AG09309 (cell line): Measurements from ENCODE around the gene KMT5C.
A peak's percentile ranks its signal among the peaks of the same experiment; 100 is the strongest.

Experiments used
- DNase-seq: peaks from one replicate; pipeline ENCODE4 v3.0.0-alpha.2; 2010; ENCODE audit warnings: low read depth
- H3K4me3 ChIP-seq: 2 replicates; pipeline ENCODE4 v1.5.1; 2011; ENCODE audit warnings: mild to moderate bottlenecking, low read depth, low read length, moderate library complexity; ENCODE audit not compliant: control insufficient read depth
- TF ChIP-seq, protein P1 (sequence below): IDR thresholded peaks from 2 replicates; pipeline ENCODE4 v1.5.1; 2011; ENCODE audit warnings: mild to moderate bottlenecking, low read depth, low read length, inconsistent platforms; ENCODE audit not compliant: insufficient read depth, control insufficient read depth; ENCODE audit errors: missing control alignments

KMT5C gene

DNA sequence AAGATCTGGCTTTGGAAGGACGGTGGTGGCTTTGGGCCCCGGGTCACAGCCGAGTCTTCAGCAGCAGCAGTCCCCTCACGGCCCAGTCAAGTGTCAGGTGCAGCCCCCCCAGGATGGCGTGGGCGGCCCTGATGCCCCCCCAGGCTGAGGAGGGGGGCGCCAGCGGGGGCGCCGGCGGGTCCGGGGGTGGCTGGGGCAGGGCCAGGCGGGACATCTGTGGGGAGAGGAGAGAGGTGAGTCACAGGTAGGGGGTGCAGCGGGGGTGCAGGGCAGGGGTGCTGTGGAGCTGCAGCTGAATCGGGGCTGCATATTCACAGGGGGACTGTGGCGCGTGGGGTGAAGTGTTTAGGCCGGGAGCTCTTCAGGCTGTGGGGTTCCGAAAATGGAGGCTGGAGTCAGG, 26.3 kb downstream of the KMT5C start:
- TF ChIP-seq, protein P1, sequence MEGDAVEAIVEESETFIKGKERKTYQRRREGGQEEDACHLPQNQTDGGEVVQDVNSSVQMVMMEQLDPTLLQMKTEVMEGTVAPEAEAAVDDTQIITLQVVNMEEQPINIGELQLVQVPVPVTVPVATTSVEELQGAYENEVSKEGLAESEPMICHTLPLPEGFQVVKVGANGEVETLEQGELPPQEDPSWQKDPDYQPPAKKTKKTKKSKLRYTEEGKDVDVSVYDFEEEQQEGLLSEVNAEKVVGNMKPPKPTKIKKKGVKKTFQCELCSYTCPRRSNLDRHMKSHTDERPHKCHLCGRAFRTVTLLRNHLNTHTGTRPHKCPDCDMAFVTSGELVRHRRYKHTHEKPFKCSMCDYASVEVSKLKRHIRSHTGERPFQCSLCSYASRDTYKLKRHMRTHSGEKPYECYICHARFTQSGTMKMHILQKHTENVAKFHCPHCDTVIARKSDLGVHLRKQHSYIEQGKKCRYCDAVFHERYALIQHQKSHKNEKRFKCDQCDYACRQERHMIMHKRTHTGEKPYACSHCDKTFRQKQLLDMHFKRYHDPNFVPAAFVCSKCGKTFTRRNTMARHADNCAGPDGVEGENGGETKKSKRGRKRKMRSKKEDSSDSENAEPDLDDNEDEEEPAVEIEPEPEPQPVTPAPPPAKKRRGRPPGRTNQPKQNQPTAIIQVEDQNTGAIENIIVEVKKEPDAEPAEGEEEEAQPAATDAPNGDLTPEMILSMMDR: no peak
- no peak for DNase-seq
- no peak overlapping the region for H3K4me3 ChIP-seq

GRCh38 chr19:55366790-55367189, 27.1 kb downstream of the KMT5C start:
- no peak for DNase-seq
- TF ChIP-seq, protein P1: no peak
- no peak overlapping the region for H3K4me3 ChIP-seq

DNA sequence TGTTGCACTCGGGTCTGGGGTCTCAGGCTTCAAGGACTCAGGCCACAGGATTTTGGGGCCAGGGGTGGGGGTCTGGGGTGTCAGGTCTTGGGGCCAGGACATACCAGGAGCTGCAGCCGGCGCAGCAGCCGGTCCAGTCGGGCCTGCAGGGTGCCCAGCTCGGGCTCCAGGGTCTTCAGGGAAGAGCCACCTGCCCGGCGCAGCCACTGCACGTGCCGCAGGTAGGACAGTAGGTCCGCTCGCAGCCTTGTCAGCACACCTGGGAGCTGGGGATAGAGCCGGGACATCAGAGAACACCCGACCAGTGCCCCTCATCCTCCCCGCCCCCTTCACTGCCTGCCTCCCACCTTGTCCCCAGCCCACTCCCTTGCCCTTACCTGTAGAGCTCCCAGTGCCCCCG, 28.4 kb downstream of the KMT5C start:
- DNase-seq: no peak
- TF ChIP-seq, protein P1: no peak
- peak overlapping the region; percentile 67 for H3K4me3 ChIP-seq

DNA sequence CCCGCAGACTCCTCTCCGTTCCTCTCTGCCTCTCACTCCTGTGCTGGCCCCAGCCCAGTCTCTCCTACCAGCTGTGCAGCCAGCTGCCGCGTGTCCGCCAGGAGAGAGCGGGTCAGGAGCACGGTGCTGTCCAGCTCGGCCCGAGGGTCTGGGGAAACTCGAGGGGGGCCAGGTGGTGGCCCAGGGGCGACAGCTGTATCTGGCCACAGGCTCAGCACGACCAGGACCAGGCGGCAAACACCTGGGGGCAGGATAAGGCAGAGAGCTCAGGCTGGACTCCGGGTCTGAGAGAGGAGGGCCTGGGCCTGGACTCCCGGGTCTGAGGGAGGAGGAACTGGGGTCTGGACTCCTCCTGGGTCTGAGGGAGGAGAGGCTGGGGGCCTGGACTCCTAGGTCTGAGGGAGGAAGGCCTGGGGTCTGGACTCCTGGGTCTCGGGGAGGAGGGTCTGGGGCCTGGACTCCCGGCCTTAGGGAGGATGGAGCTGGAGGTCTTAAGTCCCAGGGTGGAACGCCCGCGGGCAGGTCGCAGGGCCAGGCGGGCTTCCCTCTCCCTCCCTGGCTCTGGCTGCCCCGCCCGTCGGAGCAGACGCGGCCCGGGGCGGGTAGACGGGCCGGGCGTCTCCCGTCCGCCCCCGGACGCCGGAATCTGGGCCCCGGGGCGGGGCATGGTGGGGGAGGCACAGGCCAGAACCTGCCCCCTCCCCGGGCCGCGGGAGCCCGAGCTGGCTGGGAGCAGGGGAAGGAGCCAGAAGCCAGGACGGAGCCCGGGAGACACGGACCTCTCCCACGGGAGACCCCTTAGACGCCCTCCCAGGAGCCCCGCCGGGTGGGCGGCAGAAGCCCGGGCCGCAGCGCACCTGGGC, 29.3 kb downstream of the KMT5C start:
- TF ChIP-seq, protein P1: no peak
- peak overlapping the region; percentile 67 for H3K4me3 ChIP-seq
- DNase-seq: no peak

GRCh38 chr19:55369653-55370304, 30.1 kb downstream of the KMT5C start:
- DNase-seq: no peak
- H3K4me3 ChIP-seq: peak overlapping the region; percentile 67
- TF ChIP-seq, protein P1: no peak

GRCh38 chr19:55370305-55370988, 30.8 kb downstream of the KMT5C start, which contains the start of gene IL11:
Gene IL11, minus strand, starts transcription at chr19:55370463. Its CDS starts 153 bp downstream, at chr19:55370310.
- peak within 1 kb of the TSS; percentile 67 for H3K4me3 ChIP-seq
- TF ChIP-seq, protein P1: no peak
- no peak for DNase-seq
